Esophagus muscularis mucosa (tissue), 4 donors: Measurements from ENCODE around the gene CAMSAP1. TPM values are rescaled to one million over a fixed set of nuclear protein-coding genes. Genes with fewer than 3 reads are reported as not detected.

ENCODE experiments used
- DNase-seq: peaks from one replicate; pipeline ENCODE4 v3.0.0-alpha.2; 2017; ENCODE audit errors: extremely low spot score
- H3K27ac ChIP-seq, 4 donors: fragments of 200-600 bp; sonication (generic); replicated peaks in 1 of 4; 1 replicate in 3 of 4; 2 replicates in 1 of 4; pipeline ENCODE4 v1.5.1; 2016 to 2019; ENCODE audit warnings: mild to moderate bottlenecking in 1 of 4
- H3K27me3 ChIP-seq, 4 donors: fragments of 200-600 bp; sonication (generic); one replicate each; pipeline versions ENCODE4 v1.5.1 to v1.6.0; 2016 to 2019
- H3K36me3 ChIP-seq, 4 donors: fragments of 200-600 bp; sonication (generic); one replicate each; pipeline ENCODE4 v1.5.1; 2016 to 2019
- H3K4me1 ChIP-seq, 4 donors: fragments of 200-600 bp; sonication (generic); one replicate each; pipeline ENCODE4 v1.5.1; 2016 to 2019
- H3K4me3 ChIP-seq, 4 donors: fragments of 200-600 bp; sonication (generic); 1 replicate in 2 of 4; 2 replicates in 2 of 4; pipeline ENCODE4 v1.5.1; 2016 to 2019; ENCODE audit warnings: mild to moderate bottlenecking in 4 of 4, moderate library complexity in 1 of 4
- H3K9me3 ChIP-seq, 4 donors: fragments of 200-600 bp; sonication (generic); 1 replicate in 3 of 4; 2 replicates in 1 of 4; pipeline ENCODE4 v1.5.1; 2016 to 2019
- EP300 ChIP-seq: sonication (generic); formaldehyde crosslinking; IDR thresholded peaks from one replicate; pipeline ENCODE4 v1.6.1; 2017; ENCODE audit warnings: antibody characterized with exemption
- POLR2A ChIP-seq: fragments of 450-650 bp; IDR thresholded peaks from one replicate; pipeline ENCODE4 v1.6.1; 2017; ENCODE audit warnings: antibody characterized with exemption, moderate library complexity, mild to moderate bottlenecking, low read depth
- POLR2AphosphoS5 ChIP-seq, 2 donors: sonication (generic); formaldehyde crosslinking; IDR thresholded peaks; one replicate each; pipeline ENCODE4 v1.6.1; 2017; ENCODE audit warnings: antibody characterized with exemption in 2 of 2
- WGBS: methylation state at CpG from one replicate; pipeline ENCODE4 v1.1.5; 2018; 5-methylcytosine and 5-hydroxymethylcytosine counted together
- intact Hi-C: fragments of 100-400 bp; cut with DNase I; formaldehyde crosslinking; loops from one replicate; pipeline ENCODE4 v1.15.1; 2023
- total RNA-seq, 4 donors: library from RNA; depleted of rRNA; stranded (reverse); fragments of >200 nt; gene quantifications; one replicate each; pipeline versions ENCODE4 v1.1.0 to v1.2.1, GENCODE V29; 2016
- TF ChIP-seq, protein P1 (sequence below), 3 experiments: fragments of 200-600 bp in 2 of 3; fragments of 450-650 bp in 1 of 3; sonication (generic) in 2 of 3; IDR thresholded peaks; one replicate each; pipeline ENCODE4 v1.5.1; 2017 to 2019; ENCODE audit warnings: antibody characterized with exemption in 3 of 3, mild to moderate bottlenecking in 2 of 3, moderate library complexity in 1 of 3

The CAMSAP1 gene
- total RNA-seq, 4 donors from 2014 or later: 21.0 to 52.7 (median 30.5) TPM

- H3K27ac ChIP-seq: no peak overlapping the region
- peaks cover 48 to 82% (median 77%) of the 10 kb centered on the region in 4 donors for H3K4me1 ChIP-seq
- intact Hi-C loops: no loop called here
- H3K9me3 ChIP-seq: no peaks in the 10 kb centered on the region
- no peak overlapping the region for H3K4me3 ChIP-seq
- peaks cover 0 to 14% (median 6%) of the 10 kb centered on the region in 4 donors for H3K36me3 ChIP-seq
- no peaks in the 10 kb centered on the region for H3K27me3 ChIP-seq
- DNase-seq: no peak
- WGBS: 88% methylated on average over 21 of the region's 21 CpGs
- TF ChIP-seq POLR2A (no peak), EP300 (no peak), POLR2AphosphoS5 (IDR thresholded peaks at IDR 0.05) (no peak)
- TF ChIP-seq, protein P1, sequence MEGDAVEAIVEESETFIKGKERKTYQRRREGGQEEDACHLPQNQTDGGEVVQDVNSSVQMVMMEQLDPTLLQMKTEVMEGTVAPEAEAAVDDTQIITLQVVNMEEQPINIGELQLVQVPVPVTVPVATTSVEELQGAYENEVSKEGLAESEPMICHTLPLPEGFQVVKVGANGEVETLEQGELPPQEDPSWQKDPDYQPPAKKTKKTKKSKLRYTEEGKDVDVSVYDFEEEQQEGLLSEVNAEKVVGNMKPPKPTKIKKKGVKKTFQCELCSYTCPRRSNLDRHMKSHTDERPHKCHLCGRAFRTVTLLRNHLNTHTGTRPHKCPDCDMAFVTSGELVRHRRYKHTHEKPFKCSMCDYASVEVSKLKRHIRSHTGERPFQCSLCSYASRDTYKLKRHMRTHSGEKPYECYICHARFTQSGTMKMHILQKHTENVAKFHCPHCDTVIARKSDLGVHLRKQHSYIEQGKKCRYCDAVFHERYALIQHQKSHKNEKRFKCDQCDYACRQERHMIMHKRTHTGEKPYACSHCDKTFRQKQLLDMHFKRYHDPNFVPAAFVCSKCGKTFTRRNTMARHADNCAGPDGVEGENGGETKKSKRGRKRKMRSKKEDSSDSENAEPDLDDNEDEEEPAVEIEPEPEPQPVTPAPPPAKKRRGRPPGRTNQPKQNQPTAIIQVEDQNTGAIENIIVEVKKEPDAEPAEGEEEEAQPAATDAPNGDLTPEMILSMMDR (IDR thresholded peaks at IDR 0.05): no peak
Observed at GRCh38 chr9:135886147-135886981, 21.0 kb downstream of the CAMSAP1 start.

GRCh38 chr9:135885100-135885853, 22.1 kb downstream of the CAMSAP1 start:
- 76% methylated on average over 7 of the region's 7 CpGs for WGBS
- DNase-seq: no peak
- TF ChIP-seq POLR2AphosphoS5 (IDR thresholded peaks at IDR 0.05) (no peak), EP300 (no peak), POLR2A (no peak)
- TF ChIP-seq, protein P1 (IDR thresholded peaks at IDR 0.05): no peak
- intact Hi-C loops: no loop called here
- H3K27me3 ChIP-seq: no peaks in the 10 kb centered on the region
- peaks cover 37 to 71% (median 66%) of the 10 kb centered on the region in 4 donors for H3K4me1 ChIP-seq
- no peak overlapping the region for H3K4me3 ChIP-seq
- H3K36me3 ChIP-seq: peaks cover 0 to 25% (median 16%) of the 10 kb centered on the region in 4 donors
- no peak overlapping the region for H3K27ac ChIP-seq
- no peaks in the 10 kb centered on the region for H3K9me3 ChIP-seq

GRCh38 chr9:135884328-135885035, 22.9 kb downstream of the CAMSAP1 start:
- no peak overlapping the region for H3K27ac ChIP-seq
- 90% methylated on average over 15 of the region's 16 CpGs for WGBS
- DNase-seq: no peak
- intact Hi-C loops: no loop called here
- peaks cover 31 to 63% (median 58%) of the 10 kb centered on the region in 4 donors for H3K4me1 ChIP-seq
- no peak overlapping the region for H3K4me3 ChIP-seq
- H3K36me3 ChIP-seq: peaks cover 0 to 27% (median 16%) of the 10 kb centered on the region in 4 donors
- no peak for TF ChIP-seq EP300
- TF ChIP-seq, protein P1 (IDR thresholded peaks at IDR 0.05): no peak
- no peak for TF ChIP-seq POLR2AphosphoS5 (IDR thresholded peaks at IDR 0.05)
- TF ChIP-seq POLR2A: no peak
- H3K9me3 ChIP-seq: no peaks in the 10 kb centered on the region
- no peaks in the 10 kb centered on the region for H3K27me3 ChIP-seq

DNA sequence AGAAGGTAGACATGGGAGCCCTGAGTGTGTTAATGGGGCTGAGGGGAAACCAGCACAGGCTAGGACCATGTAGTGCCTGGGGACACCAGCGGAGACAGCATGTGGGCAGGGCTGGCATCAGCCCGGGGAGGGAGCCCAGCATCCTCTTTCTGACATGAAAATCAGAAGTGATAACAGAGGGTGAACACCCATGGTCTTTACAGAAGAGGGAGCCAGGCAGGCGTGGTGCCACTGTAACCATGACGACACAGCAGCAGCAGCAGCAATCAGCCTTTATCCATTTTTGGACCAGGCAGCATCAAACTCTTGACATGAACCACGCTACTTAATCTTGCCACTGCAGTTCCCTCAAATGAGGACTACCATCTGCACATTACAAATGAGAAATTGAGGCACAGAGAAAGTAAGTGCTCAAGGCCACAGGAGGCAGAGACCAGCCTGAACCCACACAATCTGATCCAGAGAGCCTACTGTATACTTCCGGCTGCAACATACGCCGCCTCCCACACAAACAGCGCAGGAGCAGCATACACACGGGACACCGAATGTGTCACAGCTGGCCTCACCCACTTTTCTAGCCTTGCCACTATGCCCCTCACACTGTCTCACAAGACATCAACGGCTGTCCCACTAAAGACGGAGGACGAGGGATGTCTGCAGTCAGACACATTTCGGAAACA, 23.8 kb downstream of the CAMSAP1 start:
- Histone ChIP-seq H3K4me1 (peaks cover 29 to 54% (median 49%) of the 10 kb centered on the region in 4 donors), H3K4me3 (no peak overlapping the region), H3K36me3 (peaks cover 0 to 30% (median 16%) of the 10 kb centered on the region in 4 donors), H3K9me3 (no peaks in the 10 kb centered on the region), H3K27me3 (no peaks in the 10 kb centered on the region), H3K27ac (no peak overlapping the region)
- WGBS: 82% methylated on average over 15 of the region's 15 CpGs
- intact Hi-C loops: no loop called here
- DNase-seq: no peak
- no peak for TF ChIP-seq POLR2AphosphoS5 (IDR thresholded peaks at IDR 0.05)
